T-helper 9 cell (primary cell): ENCODE results near the gene CPED1.

Experiments
- DNase-seq: peaks from one replicate; pipeline ENCODE4 v3.0.0-alpha.2; 2020

The CPED1 gene

GRCh38 chr7:121334875-121335648 lies 346.6 kb downstream of the CPED1 start:
- DNase-seq: no peak

- DNase-seq: no peak
Measured at GRCh38 chr7:121336579-121336978, 348.1 kb downstream of the CPED1 start.

- DNase-seq: no peak
Measured at GRCh38 chr7:121337398-121337797, 348.9 kb downstream of the CPED1 start.

GRCh38 chr7:121339082-121339481 lies 350.6 kb downstream of the CPED1 start:
- DNase-seq: no peak

GRCh38 chr7:121341933-121342332 lies 353.4 kb downstream of the CPED1 start:
- DNase-seq: no peak

GRCh38 chr7:121342631-121343030 lies 354.1 kb downstream of the CPED1 start:
- no peak for DNase-seq

GRCh38 chr7:121343302-121343701 lies 354.8 kb downstream of the CPED1 start:
- DNase-seq: no peak

- DNase-seq: no peak
Measured at GRCh38 chr7:121344093-121344492, 355.6 kb downstream of the CPED1 start.

- no peak for DNase-seq
Measured at GRCh38 chr7:121344497-121344896, 356.0 kb downstream of the CPED1 start.
